Measurements from ENCODE around the gene SLC25A41. TPM values are rescaled to one million over a fixed set of nuclear protein-coding genes. Genes with fewer than 3 reads are reported as not detected.

Gene SLC25A41
- total and polyA plus RNA-seq, 2 of the 8 experiments (the other 6 are each of a cell fraction or from before 2014, with no cell fraction given): 0.50 TPM; not detected in 1

DNA sequence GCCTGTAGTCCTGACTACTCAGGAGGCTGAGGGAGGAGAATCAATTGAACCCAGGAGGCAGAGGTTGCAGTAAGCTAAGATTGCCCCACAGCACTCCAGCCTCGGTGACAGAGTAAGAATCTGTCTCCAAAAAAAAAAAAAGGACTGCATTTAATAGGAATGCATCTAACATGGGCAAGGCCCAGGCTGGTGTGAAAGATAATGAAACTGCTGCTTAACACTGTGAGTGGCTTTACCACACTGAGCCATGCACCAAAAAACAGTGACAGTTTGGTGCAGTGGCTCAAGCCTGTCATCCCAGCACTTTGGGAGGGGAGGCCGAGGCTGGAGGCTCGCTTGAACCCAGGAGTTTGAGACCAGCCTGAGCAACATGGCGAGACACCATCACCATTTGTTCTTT is 49.2 kb downstream of the SLC25A41 start:
- H2AFZ ChIP-seq (ENCODE audit: low read length): no peak overlapping the region
- H4K20me1 ChIP-seq (replicated peaks in 1 of 2; ENCODE audit: control insufficient read depth in 1 of 2, insufficient read depth in 2 of 2, low read length in 2 of 2): peaks cover 2 to 11% of the 10 kb centered on the region in 2 experiments
- H3K4me2 ChIP-seq (ENCODE audit: insufficient read depth in 1 of 2, low read depth in 2 of 2, low read length in 2 of 2): no peak overlapping the region
- no peak overlapping the region for H3K14ac ChIP-seq (ENCODE audit: insufficient read length)
- H2BK12ac ChIP-seq (ENCODE audit: low read depth, low read length): no peak overlapping the region
- no peak overlapping the region for H2BK120ac ChIP-seq (replicated peaks; ENCODE audit: low read depth, low read length)
- H3K4me1 ChIP-seq (replicated peaks in 1 of 4; ENCODE audit: control insufficient read depth in 3 of 4, insufficient read depth in 4 of 4, low read length in 3 of 4): no peaks in the 10 kb centered on the region
- H3K27ac ChIP-seq (ENCODE audit: low read depth, low read length): no peak overlapping the region
- H3K4ac ChIP-seq (replicated peaks; ENCODE audit: insufficient read length, low read depth, low read length): no peak overlapping the region
- no peak overlapping the region for H2AK5ac ChIP-seq (ENCODE audit: low read depth, low read length)
- no peaks in the 10 kb centered on the region for H3K23me2 ChIP-seq (ENCODE audit: low read depth, low read length)
- H3K9ac ChIP-seq (replicated peaks in 1 of 4; ENCODE audit: extremely low read depth in 1 of 4, low read depth in 3 of 4, low read length in 3 of 4): no peak overlapping the region
- no peak overlapping the region for H2BK15ac ChIP-seq (ENCODE audit: low read length)
- no peaks in the 10 kb centered on the region for H3K27me3 ChIP-seq (replicated peaks in 1 of 4; ENCODE audit: control insufficient read depth in 3 of 4, extremely low read depth in 1 of 4, insufficient read depth in 3 of 4, low read length in 3 of 4)
- H2BK20ac ChIP-seq (ENCODE audit: low read length): no peak overlapping the region
- H4K5ac ChIP-seq (ENCODE audit: insufficient read length, low read depth, low read length): no peak overlapping the region
- peaks cover 5 to 11% of the 10 kb centered on the region in 2 experiments; a peak in 2 of 4 replicates for H3K9me3 ChIP-seq (ENCODE audit: insufficient read depth in 2 of 2, low read depth in 1 of 2, low read length in 1 of 2)
- FAIRE-seq (no peak), DNase-seq (ENCODE audit: low read depth in 1 of 2, low spot score in 2 of 2) (no peak)
- H2BK5ac ChIP-seq (ENCODE audit: low read depth, low read length): no peak overlapping the region
- no peak overlapping the region for H3K18ac ChIP-seq (ENCODE audit: extremely low read depth, low read length)
- H3K79me1 ChIP-seq (ENCODE audit: low read depth, low read length): no peaks in the 10 kb centered on the region
- CTCF ChIA-PET (ENCODE audit: partially characterized antibody): interaction anchor here (0.6 kb wide), 1 partner anchor 94 kb away, joined by 4 read pairs; no protein-coding TSS in a partner anchor
- no peak overlapping the region for H3K23ac ChIP-seq (ENCODE audit: insufficient read length)
- no peak overlapping the region for H4K91ac ChIP-seq (replicated peaks; ENCODE audit: insufficient read length, low read length)
- no peaks in the 10 kb centered on the region; a peak in 1 of 4 replicates for H3K79me2 ChIP-seq (ENCODE audit: control insufficient read depth in 1 of 2, insufficient read depth in 2 of 2, low read length in 2 of 2)
- no peak overlapping the region for H3K4me3 ChIP-seq (ENCODE audit: extremely low read depth in 1 of 4, insufficient read depth in 2 of 4, low read depth in 3 of 4, low read length in 4 of 4)
- POLR2A ChIA-PET (ENCODE audit: partially characterized antibody): interaction anchor here (0.9 kb wide), 1 partner anchor 24 kb away, joined by 3 read pairs; no protein-coding TSS in a partner anchor
- peaks cover 33 to 76% (median 56%) of the 10 kb centered on the region in 4 experiments for H3K36me3 ChIP-seq (ENCODE audit: control insufficient read depth in 2 of 4, insufficient read depth in 4 of 4, low read length in 3 of 4)
- H3K56ac ChIP-seq (replicated peaks; ENCODE audit: insufficient read length, low read depth, low read length): no peak overlapping the region
- no peak overlapping the region for H4K8ac ChIP-seq (ENCODE audit: extremely low read depth, insufficient read depth, low read length)
- WGBS, 2 experiments (ENCODE audit: extremely low coverage in 1 of 2, insufficient coverage in 1 of 2, insufficient read length in 1 of 2, insufficient replicate concordance in 2 of 2, low coverage in 1 of 2, low lambda C conversion rate in 2 of 2, missing lambda C conversion rate in 1 of 2): 84% methylated on average over 4 of the region's 4 CpGs; no CpG with 5 or more reads in 1 of the 2 experiments
- TF ChIP-seq, protein P1, sequence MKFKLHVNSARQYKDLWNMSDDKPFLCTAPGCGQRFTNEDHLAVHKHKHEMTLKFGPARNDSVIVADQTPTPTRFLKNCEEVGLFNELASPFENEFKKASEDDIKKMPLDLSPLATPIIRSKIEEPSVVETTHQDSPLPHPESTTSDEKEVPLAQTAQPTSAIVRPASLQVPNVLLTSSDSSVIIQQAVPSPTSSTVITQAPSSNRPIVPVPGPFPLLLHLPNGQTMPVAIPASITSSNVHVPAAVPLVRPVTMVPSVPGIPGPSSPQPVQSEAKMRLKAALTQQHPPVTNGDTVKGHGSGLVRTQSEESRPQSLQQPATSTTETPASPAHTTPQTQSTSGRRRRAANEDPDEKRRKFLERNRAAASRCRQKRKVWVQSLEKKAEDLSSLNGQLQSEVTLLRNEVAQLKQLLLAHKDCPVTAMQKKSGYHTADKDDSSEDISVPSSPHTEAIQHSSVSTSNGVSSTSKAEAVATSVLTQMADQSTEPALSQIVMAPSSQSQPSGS (IDR thresholded peaks at IDR 0.05; ENCODE audit: low read length): no peak
- TF ChIP-seq BRCA1 (IDR thresholded peaks at IDR 0.05; ENCODE audit: low read depth, low read length) (no peak), POU5F1 (IDR thresholded peaks at IDR 0.05; ENCODE audit: low read depth, low read length) (no peak), NANOG (IDR thresholded peaks at IDR 0.05; ENCODE audit: insufficient read depth, low read depth, low read length, poor library complexity, severe bottlenecking) (no peak), RAD21 (IDR thresholded peaks at IDR 0.05 in 1 of 2, conservative IDR thresholded peaks at IDR 0.05 in 1 of 2; ENCODE audit: low read depth in 2 of 2, low read length in 2 of 2) (no peak), CHD2 (IDR thresholded peaks at IDR 0.05; ENCODE audit: low read length) (no peak), POLR2A (IDR thresholded peaks at IDR 0.05; ENCODE audit: control extremely low read depth in 1 of 2, low read depth in 2 of 2, low read length in 2 of 2) (no peak), TAF1 (IDR thresholded peaks at IDR 0.05; ENCODE audit: low read depth, low read length) (no peak)
- TF ChIP-seq, protein P2, sequence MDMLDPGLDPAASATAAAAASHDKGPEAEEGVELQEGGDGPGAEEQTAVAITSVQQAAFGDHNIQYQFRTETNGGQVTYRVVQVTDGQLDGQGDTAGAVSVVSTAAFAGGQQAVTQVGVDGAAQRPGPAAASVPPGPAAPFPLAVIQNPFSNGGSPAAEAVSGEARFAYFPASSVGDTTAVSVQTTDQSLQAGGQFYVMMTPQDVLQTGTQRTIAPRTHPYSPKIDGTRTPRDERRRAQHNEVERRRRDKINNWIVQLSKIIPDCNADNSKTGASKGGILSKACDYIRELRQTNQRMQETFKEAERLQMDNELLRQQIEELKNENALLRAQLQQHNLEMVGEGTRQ (IDR thresholded peaks at IDR 0.05; ENCODE audit: low read length): no peak
- TF ChIP-seq, protein P3, sequence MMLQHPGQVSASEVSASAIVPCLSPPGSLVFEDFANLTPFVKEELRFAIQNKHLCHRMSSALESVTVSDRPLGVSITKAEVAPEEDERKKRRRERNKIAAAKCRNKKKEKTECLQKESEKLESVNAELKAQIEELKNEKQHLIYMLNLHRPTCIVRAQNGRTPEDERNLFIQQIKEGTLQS (IDR thresholded peaks at IDR 0.05; ENCODE audit: insufficient read depth, low read depth, low read length): no peak

Measured in H1 (cell line).